ENCODE data around the gene TRIM40. TPM values are rescaled to one million over a fixed set of nuclear protein-coding genes. Genes with fewer than 3 reads are reported as not detected.

Gene TRIM40
- total RNA-seq, 1 donor from 2014 or later = not detected

DNA sequence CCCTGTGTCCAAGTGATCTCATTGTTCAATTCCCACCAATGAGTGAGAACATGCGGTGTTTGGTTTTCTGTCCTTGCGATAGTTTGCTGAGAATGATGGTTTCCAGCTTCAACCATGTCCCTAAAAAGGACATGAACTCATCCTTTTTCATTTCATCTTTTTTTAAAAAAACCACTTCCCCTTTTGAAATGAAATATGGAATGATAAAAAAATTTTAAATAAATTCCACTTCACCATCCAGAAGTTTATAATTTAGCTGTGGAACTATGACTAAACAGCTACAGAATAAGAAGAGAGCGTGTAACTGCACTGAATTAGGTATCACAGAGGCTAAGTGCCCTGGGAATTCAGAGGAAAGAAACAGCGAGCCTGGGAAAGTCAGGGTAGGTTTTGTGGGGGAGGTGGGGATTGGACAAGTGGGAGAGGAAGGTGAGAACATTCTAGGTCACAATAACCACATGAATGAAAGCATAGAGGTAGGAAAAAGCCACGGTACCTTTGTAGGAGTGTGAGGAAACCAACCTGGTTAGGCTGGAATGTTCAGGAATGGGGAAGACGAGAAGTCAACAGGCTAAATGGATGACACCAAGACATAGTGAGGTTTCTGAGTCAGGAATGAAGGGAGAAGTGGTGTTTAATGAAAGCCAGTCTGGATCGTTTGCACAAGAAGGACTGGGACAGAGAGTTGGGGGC lies 14.1 kb downstream of the TRIM40 start:
- ATAC-seq (ENCODE audit: low read depth) (no peak), DNase-seq (no peak)
- H3K27me3 Mint-ChIP-seq = peaks cover 46% of the 10 kb centered on the region
- no peaks in the 10 kb centered on the region for H3K4me1 Mint-ChIP-seq
- TF ChIP-seq CTCF (IDR thresholded peaks at IDR 0.05) = no peak
- ChIA-PET CTCF (no interaction called here), POLR2A (interaction anchor here (0.6 kb wide), 1 partner anchor 595 kb away, joined by 7 read pairs; no protein-coding TSS in a partner anchor)
- H3K9me3 Mint-ChIP-seq = no peaks in the 10 kb centered on the region
- intact Hi-C loops (cut with micrococcal nuclease) = no loop called here
- H3K36me3 Mint-ChIP-seq (ENCODE audit: low read depth) = no peaks in the 10 kb centered on the region
- no peak overlapping the region for H3K4me3 Mint-ChIP-seq
- H3K27ac Mint-ChIP-seq = no peak overlapping the region

GRCh38 chr6:30150671-30151395 lies 14.9 kb downstream of the TRIM40 start:
- ATAC-seq (ENCODE audit: low read depth) = no peak
- no peaks in the 10 kb centered on the region for H3K9me3 Mint-ChIP-seq
- H3K27ac Mint-ChIP-seq = no peak overlapping the region
- H3K4me3 Mint-ChIP-seq = no peak overlapping the region
- CTCF ChIA-PET = interaction anchor here (1.2 kb wide), 1 partner anchor 20 kb away, joined by 5 read pairs; no protein-coding TSS in a partner anchor
- no peak for DNase-seq
- no peaks in the 10 kb centered on the region for H3K4me1 Mint-ChIP-seq
- peaks cover 42% of the 10 kb centered on the region for H3K27me3 Mint-ChIP-seq
- no peak for TF ChIP-seq CTCF (IDR thresholded peaks at IDR 0.05)
- intact Hi-C loops (cut with micrococcal nuclease) = no loop called here
- no peaks in the 10 kb centered on the region for H3K36me3 Mint-ChIP-seq (ENCODE audit: low read depth)
- POLR2A ChIA-PET = no interaction called here

DNA sequence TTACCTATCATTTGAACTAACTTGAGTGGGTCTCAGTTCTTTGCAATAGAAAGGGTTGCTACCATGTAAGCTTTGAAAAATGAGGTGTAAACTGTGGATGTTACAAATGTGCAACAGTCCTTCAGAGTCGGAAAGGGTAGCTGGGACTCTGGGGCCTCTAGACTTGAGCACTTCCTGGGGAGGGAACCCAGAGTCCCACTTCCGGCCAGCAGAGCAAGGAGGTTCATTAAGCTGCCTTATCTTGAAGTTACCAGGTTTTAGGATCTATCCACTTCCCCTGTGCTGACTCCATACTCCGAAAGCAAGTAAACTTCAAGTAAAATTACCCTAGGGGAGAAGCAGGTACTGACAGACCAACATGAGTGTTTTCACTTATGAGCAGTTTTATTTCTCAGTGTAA lies 15.6 kb downstream of the TRIM40 start:
- DNase-seq = no peak
- intact Hi-C loops (cut with micrococcal nuclease) = no loop called here
- Mint-ChIP-seq H3K36me3 (ENCODE audit: low read depth) (no peaks in the 10 kb centered on the region), H3K27ac (no peak overlapping the region), H3K27me3 (peaks cover 44% of the 10 kb centered on the region), H3K9me3 (no peaks in the 10 kb centered on the region), H3K4me1 (no peaks in the 10 kb centered on the region), H3K4me3 (no peak overlapping the region)
- ChIA-PET CTCF (interaction anchor here (1.2 kb wide), 1 partner anchor 20 kb away, joined by 5 read pairs; no protein-coding TSS in a partner anchor), POLR2A (no interaction called here)
- TF ChIP-seq CTCF (IDR thresholded peaks at IDR 0.05) = no peak
- ATAC-seq (ENCODE audit: low read depth) = no peak

DNA sequence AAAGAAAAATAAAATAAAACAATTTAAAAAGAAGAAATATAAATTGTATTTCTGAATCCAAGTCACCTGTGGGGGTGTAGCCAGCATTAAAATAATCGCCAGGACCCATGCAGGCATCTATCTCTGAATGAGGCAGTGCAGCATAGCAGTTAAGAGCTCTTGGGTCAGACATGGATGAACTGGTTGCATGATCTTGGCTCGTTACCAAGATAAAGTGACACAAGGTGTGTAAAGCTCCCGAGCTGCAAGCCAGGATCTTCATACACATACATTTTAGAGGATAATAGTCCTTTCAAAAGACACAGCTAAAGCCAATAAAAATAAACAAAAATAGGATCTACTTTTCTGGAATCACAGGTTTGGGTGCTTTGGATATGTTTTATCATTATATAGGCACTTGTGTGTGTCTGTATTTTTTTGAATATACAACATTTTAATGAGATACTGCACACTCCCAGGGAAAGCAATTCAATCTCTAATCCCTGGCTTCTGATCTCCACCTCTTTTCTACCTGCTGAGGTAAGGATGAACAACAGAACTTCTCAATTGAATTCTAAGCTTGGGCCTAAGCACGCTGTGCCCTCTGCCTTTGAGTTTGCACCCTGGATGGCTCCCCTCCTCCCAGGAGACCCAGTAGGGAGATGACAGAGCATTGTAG lies 16.2 kb downstream of the TRIM40 start:
- ATAC-seq (ENCODE audit: low read depth) (no peak), DNase-seq (no peak)
- no peak overlapping the region for H3K27ac Mint-ChIP-seq
- H3K36me3 Mint-ChIP-seq (ENCODE audit: low read depth) = no peaks in the 10 kb centered on the region
- CTCF ChIA-PET = interaction anchor here (1.2 kb wide), 1 partner anchor 21 kb away, joined by 5 read pairs; no protein-coding TSS in a partner anchor
- no peaks in the 10 kb centered on the region for H3K4me1 Mint-ChIP-seq
- TF ChIP-seq CTCF (IDR thresholded peaks at IDR 0.05) = no peak
- intact Hi-C loops (cut with micrococcal nuclease) = no loop called here
- POLR2A ChIA-PET = no interaction called here
- H3K9me3 Mint-ChIP-seq = no peaks in the 10 kb centered on the region
- H3K27me3 Mint-ChIP-seq = peaks cover 44% of the 10 kb centered on the region
- H3K4me3 Mint-ChIP-seq = no peak overlapping the region
